WERI-Rb-1 (cell line): ENCODE results near the gene DCLK2.

Experiments used
- DNase-seq: peaks from one replicate; pipeline ENCODE4 v3.0.0-alpha.2; 2020
- H3K27ac ChIP-seq: fragments of 250-450 bp; sonication (Bioruptor Pico); 2 replicates; pipeline ENCODE4 v1.5.1; 2020; ENCODE audit warnings: mild to moderate bottlenecking, moderate library complexity
- H3K27me3 ChIP-seq: fragments of 250-450 bp; sonication (Bioruptor Pico); 2 replicates; pipeline ENCODE4 v1.5.1; 2021; ENCODE audit warnings: mild to moderate bottlenecking, low read depth, moderate library complexity; ENCODE audit not compliant: insufficient read depth, severe bottlenecking
- H3K36me3 ChIP-seq: fragments of 250-450 bp; sonication (Bioruptor Pico); 2 replicates; pipeline ENCODE4 v1.5.1; 2020; ENCODE audit warnings: mild to moderate bottlenecking, moderate library complexity
- H3K4me3 ChIP-seq: 2 replicates; pipeline ENCODE4 v1.5.1; 2011; ENCODE audit warnings: low read depth, mild to moderate bottlenecking, control low read depth, low read length
- H3K9me3 ChIP-seq: fragments of 250-450 bp; sonication (Bioruptor Pico); 2 replicates; pipeline ENCODE4 v1.5.1; 2021; ENCODE audit warnings: mild to moderate bottlenecking, moderate library complexity; ENCODE audit not compliant: severe bottlenecking
- TF ChIP-seq, protein P1 (sequence below): IDR thresholded peaks from 2 replicates; pipeline ENCODE4 v1.5.1; 2011; ENCODE audit warnings: low read depth, mild to moderate bottlenecking, control low read depth, inconsistent platforms, low read length

The DCLK2 gene

DNA sequence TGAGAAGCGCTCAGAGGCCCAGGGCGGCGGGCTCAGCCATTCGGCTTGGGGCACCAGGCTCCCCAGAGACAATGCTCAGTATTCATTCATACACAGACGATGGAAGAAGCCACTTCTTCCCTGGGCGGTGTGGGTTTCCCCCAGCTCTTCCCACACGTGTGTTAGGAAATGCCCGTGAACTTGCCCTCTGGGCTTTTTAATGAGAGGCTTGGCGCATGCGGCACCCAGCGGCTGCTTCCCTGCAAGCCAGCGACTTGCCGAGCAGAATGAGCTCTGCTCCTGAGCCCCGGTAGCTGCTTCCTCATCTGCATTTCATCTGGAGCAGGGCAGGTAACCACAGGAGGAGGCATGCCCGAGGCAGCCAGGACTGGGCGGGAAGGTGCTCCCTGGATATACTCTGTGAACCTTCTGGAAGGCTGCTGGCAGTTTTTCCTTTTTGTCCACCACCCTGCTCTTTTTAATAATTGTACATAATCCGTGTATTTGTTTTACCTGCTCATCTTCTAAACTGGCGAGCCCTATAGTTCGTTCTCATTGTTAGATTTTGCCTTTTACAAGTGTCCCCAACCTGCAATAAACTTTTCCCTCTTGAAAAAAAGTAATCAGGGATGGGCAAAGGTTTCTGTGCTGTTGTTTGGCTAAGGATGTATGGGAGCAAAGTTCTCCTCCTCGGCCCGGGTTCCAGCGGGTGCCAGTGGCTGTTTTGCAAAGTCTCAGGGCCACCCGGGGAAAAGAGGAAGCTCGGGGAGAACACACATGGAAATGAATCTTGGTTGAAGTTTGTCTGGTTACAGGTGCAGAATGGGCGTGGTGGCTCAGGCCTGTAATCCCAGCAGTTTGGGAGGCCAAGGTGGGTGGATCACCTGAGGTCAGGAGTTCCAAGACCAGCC, 178.8 kb downstream of the DCLK2 start:
- no peak overlapping the region for H3K4me3 ChIP-seq
- no peak overlapping the region for H3K27ac ChIP-seq
- no peak for DNase-seq
- H3K36me3 ChIP-seq, result peaks cover 6% of the 10 kb centered on the region; the same call in 1 of the 2 replicates
- no peaks in the 10 kb centered on the region for H3K27me3 ChIP-seq
- TF ChIP-seq, protein P1, sequence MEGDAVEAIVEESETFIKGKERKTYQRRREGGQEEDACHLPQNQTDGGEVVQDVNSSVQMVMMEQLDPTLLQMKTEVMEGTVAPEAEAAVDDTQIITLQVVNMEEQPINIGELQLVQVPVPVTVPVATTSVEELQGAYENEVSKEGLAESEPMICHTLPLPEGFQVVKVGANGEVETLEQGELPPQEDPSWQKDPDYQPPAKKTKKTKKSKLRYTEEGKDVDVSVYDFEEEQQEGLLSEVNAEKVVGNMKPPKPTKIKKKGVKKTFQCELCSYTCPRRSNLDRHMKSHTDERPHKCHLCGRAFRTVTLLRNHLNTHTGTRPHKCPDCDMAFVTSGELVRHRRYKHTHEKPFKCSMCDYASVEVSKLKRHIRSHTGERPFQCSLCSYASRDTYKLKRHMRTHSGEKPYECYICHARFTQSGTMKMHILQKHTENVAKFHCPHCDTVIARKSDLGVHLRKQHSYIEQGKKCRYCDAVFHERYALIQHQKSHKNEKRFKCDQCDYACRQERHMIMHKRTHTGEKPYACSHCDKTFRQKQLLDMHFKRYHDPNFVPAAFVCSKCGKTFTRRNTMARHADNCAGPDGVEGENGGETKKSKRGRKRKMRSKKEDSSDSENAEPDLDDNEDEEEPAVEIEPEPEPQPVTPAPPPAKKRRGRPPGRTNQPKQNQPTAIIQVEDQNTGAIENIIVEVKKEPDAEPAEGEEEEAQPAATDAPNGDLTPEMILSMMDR, result no peak
- no peaks in the 10 kb centered on the region for H3K9me3 ChIP-seq

DNA sequence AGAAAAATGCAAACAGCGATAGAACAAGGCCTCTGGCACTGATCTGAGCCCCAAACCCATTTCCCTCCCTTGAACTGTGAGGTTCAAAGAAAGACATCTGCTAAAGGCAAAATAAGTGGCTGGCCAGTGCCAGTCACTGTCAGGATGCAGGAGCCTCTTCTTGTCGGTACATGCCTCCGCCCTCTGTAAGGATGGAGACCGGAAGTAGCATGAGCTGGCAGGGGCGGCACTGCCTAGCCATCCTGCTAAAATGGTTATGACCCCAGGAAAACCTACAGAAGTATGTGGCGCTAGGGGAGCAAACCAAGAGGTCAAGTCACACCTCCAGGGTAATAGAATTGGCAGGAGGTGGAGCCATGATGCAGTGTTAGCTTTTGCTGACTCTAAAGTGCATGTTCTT, 180.3 kb downstream of the DCLK2 start:
- Histone ChIP-seq H3K27ac (no peak overlapping the region), H3K9me3 (no peaks in the 10 kb centered on the region), H3K4me3 (no peak overlapping the region), H3K27me3 (no peaks in the 10 kb centered on the region), H3K36me3 (peaks cover 2% of the 10 kb centered on the region; the same call in 1 of the 2 replicates)
- TF ChIP-seq, protein P1, result no peak
- no peak for DNase-seq

DNA sequence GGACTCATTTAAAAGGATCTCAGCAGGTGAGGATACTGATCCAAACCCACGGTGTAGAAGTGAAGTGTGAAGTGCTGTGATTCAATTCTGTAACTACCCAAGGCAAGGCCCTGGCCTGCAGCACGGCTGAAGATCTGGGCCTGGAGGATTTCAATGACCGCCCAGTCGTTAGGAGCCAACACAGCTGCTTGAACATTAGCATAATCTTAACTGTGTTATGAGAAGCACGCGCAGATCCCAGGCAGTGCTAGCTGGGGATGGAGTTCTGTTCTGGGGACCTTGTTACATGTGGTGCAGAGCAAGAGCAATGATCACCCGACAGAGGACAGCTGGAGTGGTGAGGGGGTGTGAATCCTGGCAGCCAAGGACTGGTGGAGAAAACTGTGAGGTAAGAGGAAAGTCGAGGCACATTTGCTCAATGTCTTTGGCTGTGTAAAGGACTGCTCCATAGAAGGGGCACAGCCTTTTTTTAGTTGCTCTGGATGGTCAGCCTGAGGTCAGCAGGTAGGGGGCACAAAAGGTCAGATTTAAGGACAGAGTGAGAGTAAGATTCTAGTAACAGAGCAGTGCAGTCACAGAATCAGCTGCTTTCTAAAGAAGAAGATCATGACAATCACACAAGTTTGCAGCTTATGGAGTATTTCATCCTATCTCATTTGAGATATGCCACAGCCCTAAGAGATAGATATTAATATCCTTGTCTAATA, 181.8 kb downstream of the DCLK2 start:
- no peak for DNase-seq
- Histone ChIP-seq H3K27me3 (no peaks in the 10 kb centered on the region), H3K27ac (no peak overlapping the region), H3K4me3 (no peak overlapping the region), H3K9me3 (no peaks in the 10 kb centered on the region), H3K36me3 (no peaks in the 10 kb centered on the region; the same call in 1 of the 2 replicates)
- TF ChIP-seq, protein P1, result no peak

DNA sequence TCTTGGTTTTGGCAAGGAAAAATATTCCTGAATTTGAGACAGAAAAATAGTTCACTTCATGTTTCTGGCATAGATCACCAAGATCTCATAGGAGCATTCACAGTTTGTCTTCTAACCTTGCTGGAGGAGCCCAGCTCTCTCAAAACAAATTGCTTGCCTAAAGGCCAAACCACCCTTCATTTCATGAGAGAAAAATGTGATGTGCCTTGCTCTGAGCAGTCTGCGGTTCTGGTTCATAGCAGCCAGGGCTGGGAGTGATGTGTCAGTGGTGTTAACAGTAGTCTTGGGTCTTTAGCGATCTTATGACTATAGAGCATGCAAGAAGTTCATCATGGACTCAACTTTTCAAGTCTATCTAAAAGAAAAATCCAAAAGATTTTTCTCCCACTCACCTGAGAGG, 183.3 kb downstream of the DCLK2 start:
- H3K9me3 ChIP-seq, result no peaks in the 10 kb centered on the region
- no peak overlapping the region for H3K4me3 ChIP-seq
- peaks cover 8% of the 10 kb centered on the region for H3K36me3 ChIP-seq
- TF ChIP-seq, protein P1, result no peak
- no peaks in the 10 kb centered on the region for H3K27me3 ChIP-seq
- no peak for DNase-seq
- H3K27ac ChIP-seq, result no peak overlapping the region

DNA sequence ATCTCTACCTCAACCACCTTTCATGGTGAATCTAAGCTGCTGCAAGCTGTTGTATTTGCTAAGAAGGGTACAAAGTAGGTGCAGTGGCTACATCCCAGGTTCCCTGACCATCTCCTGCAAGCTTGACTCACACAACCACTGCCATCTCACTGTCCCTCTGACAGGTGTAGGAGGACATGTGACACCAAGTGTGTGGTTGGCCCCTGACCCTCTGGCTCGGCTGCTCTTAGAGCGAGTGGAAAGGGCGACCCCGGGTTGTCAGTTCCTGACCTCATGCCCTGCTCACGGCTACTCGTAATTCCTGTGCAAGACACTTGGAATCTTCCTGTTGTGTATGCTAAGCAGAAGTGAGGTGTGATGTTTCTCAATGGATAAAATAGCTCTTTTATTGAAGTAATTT, 184.4 kb downstream of the DCLK2 start:
- Histone ChIP-seq H3K36me3 (peaks cover 8% of the 10 kb centered on the region), H3K27ac (no peak overlapping the region)

More for the DNA sequence above, 184.4 kb downstream of the DCLK2 start:
- Histone ChIP-seq H3K4me3 (no peak overlapping the region), H3K9me3 (no peaks in the 10 kb centered on the region), H3K27me3 (no peaks in the 10 kb centered on the region)
- no peak for DNase-seq
- TF ChIP-seq, protein P1, result no peak
